Thyroid gland (tissue), 4 donors: ENCODE results near the gene IFNA13.

Experiments used
- POLR2A ChIP-seq, 2 donors: fragments of 450-650 bp; IDR thresholded peaks; one replicate each; pipeline ENCODE4 v1.6.1; 2017; ENCODE audit warnings: antibody characterized with exemption in 2 of 2, mild to moderate bottlenecking in 2 of 2, moderate library complexity in 1 of 2
- TF ChIP-seq, protein P1 (sequence below), 6 experiments: fragments of 200-600 bp in 3 of 6; fragments of 450-650 bp in 3 of 6; sonication (generic) in 3 of 6; IDR thresholded peaks; one replicate each; pipeline ENCODE4 v1.5.1; 2016 to 2019; ENCODE audit warnings: antibody characterized with exemption in 6 of 6, mild to moderate bottlenecking in 2 of 6, inconsistent platforms in 1 of 6, moderate library complexity in 1 of 6

DNA sequence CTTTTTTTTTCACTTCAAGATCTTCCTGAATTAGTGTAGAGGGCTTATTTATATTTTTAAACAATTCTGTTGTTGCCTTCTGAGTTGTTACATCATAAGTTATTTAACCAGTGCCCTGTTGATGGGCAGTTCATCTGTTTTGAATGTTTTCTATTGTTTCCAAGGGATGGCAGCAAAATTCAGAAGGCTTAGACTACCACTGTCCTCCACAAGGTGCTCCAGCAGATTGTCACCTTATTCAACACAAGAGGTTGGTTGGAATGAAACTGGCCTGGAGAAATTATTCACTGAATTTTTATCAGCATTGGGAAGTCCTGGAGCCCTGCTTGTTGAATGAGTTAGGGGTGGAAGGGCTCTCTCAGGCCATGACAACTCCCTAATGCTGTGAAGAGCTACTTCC is 31.4 kb downstream of the IFNA13 start:
- no peak for TF ChIP-seq POLR2A (IDR thresholded peaks at IDR 0.05)
- TF ChIP-seq, protein P1, sequence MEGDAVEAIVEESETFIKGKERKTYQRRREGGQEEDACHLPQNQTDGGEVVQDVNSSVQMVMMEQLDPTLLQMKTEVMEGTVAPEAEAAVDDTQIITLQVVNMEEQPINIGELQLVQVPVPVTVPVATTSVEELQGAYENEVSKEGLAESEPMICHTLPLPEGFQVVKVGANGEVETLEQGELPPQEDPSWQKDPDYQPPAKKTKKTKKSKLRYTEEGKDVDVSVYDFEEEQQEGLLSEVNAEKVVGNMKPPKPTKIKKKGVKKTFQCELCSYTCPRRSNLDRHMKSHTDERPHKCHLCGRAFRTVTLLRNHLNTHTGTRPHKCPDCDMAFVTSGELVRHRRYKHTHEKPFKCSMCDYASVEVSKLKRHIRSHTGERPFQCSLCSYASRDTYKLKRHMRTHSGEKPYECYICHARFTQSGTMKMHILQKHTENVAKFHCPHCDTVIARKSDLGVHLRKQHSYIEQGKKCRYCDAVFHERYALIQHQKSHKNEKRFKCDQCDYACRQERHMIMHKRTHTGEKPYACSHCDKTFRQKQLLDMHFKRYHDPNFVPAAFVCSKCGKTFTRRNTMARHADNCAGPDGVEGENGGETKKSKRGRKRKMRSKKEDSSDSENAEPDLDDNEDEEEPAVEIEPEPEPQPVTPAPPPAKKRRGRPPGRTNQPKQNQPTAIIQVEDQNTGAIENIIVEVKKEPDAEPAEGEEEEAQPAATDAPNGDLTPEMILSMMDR (IDR thresholded peaks at IDR 0.05) = no peak
